Activated T-cell treated with anti-CD3 and anti-CD28 coated beads for 48 hours (primary cell): ENCODE data around the gene SLC47A2.

Experiments used
- DNase-seq: peaks from one replicate; pipeline ENCODE4 v3.0.0-alpha.2; 2020; ENCODE audit warnings: low read depth

The SLC47A2 gene

DNA sequence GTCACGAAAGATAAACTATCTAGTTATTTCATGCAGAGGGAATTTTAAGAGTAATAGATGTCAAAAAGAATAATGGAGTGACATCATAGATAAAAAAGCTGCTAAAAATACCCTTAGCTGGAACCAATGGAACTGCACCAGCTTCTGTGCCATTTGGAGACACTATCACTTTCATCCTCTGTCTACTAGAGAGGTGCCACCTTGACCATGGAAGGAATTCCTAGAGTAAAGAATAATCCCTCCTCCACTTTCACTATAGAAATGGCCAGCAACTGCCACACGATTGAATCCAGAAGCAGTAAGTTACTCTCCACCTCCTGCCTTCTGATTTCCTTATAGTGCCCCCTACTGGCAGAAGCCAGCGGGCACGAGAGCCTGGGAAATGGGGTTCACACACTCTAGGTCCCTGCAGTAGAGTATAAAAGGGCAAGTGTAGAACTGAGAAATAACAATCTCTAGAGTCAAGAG is 70.6 kb downstream of the SLC47A2 start:
- DNase-seq, result peak; percentile 52

DNA sequence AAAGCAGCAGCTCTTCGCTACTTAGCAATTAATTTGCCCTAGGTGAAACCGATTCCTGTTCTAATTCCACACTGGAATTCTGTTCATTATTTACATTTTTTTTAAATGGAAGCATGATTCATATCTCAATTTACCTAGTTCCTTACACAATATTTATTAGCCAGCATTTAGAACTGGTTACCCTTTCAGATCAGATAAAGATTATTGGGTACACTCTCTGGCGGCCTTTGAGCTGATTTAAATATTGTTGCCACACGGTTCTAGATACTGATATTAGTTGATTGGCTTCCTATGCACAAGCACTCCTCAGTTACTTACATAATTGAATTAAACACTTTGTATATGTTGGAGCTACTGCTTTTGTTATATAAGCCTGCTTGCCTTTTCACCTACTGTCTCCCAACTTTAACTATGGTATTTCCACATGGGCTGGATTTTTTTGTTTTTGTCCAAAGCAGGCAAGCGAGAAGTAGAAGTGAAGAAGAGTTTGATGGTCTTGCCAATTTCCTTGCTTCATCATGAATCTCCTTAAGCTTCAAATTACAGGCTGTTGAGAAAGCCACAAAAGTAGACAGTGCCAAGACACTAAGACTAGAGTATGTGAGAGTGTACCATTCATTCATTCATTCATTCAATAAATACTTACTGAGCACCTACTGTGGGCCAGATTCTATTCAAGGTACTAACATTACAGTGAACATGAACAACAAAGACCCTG is 71.7 kb downstream of the SLC47A2 start:
- no peak for DNase-seq

DNA sequence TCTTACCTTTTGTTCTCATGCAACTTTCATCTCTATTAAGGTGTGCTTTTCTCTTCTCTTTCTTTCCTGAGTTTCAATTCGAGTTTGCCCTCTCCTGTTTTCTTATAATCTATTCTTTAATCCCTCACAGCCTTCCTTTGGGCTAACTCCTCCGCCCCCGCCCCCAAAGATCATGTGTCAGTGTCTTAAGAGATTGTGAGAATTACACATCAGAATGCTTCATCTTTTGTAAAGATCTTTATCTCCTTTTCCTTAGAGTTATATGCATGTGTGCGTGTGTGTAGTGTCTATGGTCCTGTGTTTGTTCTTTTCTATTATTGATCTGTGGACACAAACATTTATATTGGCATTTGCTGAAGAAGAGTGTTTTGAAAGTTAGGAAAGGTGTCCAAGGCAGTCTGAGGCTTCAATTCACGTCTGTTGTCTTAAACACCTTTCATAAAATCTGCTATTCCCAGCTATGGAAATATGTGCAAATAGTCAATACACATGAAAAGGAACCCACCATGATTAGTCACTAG is 74.0 kb downstream of the SLC47A2 start:
- no peak for DNase-seq

DNA sequence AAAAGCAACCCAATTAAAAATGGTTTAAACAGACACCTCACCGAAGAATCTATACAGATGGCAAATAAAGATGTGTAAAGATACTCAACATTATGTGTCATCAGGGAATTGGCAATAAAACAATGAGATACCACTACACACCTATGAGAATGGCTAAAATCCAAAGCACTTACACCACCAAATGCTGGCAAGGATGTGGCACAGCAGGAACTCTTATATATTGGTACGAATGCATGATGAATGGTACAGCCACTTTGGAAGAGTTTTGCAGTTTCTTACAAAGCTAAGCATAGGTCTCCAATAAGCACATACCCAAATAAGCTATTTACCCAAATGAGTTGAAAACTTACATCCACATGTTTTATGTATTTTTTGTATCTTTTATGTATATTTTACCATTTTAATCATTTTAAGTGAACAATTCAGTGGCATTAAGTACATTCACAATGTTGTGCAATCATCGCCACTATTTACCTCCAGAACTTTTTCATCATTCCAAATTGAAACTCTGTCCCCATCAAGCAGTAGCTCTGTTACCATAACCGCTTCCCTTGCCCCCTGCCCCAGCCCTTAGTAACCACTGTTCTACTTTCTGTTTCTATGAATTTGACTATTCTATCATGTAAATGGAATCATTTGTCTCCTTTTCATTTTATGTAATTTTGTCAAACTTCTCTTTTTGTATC is 74.6 kb downstream of the SLC47A2 start:
- no peak for DNase-seq

DNA sequence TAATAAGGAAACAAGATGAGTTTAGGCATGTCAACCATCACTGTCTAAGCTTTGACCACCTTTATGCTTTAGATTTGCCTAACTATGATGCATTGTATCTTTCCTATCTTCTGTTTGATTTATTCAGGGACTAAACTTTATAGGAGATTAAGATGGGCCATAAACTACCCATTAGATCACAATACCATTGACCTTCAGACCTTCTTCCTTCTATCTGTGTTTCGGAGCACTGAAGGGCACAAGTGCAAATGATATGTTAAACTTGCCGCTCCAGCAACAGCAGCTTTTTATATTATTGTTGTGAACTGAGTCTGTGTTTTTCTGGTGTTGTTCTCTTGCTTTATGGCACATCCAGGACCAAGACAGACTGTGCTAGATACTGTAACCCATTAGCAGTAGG is 84.5 kb downstream of the SLC47A2 start:
- DNase-seq, result no peak

DNA sequence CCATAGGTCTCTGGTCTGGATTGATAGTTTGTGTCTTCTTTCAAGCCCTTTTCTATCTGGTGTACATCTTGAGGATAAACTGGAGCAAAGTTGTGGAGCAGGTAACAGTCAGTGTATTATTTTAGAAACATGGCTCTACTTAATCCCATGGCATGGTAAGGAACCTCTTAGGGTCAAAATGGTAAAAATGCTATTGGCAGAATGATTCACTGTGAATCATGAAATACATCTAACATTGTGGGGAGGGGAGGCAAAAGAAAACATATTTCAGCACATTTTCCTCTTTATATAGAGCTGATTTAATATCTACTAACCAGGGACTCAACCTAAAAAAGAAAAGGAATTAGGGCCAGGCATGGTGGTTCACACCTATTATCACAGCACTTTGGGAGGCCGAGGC is 85.7 kb downstream of the SLC47A2 start:
- no peak for DNase-seq

DNA sequence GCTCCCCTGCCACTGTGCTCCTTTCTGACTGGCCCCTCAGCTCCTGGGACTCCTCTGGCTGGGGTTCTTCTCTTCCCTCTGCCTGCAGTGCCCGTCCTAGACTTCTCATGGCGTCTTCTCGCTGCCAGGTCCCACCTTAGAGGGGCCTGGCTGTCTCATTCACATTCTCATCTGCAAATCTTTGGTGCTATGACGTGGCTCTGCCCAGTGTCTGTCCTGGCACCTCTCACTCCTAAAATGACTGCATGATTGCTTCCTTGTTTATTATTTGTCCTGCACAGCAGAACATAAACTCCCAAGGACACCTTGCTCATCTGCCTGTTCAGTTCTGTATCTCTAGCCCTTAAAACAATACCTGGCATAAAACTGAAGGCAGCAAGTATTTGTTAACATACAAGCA is 86.3 kb downstream of the SLC47A2 start:
- DNase-seq, result no peak

DNA sequence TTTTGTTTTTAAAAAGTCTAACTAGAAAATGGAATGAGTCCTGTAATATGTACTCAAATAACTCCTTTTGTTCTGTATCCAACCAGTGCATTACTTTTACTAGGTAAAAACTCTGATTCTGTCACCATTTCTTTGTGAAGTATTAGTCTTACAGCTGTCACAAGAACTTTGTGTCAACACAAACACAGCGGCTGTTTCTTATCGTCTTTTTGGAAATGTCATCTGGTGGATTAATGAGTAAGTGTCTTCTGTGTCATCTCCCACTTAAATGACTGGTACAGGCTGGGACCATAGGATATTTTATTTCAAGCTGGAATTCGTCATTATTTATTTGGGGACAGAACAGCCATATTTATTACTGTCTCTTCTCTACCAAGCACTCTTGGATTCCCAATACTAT is 86.9 kb downstream of the SLC47A2 start:
- no peak for DNase-seq
